MM.1S (cell line): ENCODE measurements around the gene FGFRL1.
"Not testable (repeated sequence)": the region's sequence is repeated elsewhere in the genome, so short reads cannot be mapped to it uniquely, and the experiment has no call there.

Source experiments
- DNase-seq: peaks from one replicate; pipeline ENCODE4 v3.0.0-alpha.2; 2015
- H2AFZ ChIP-seq: fragments of 300-600 bp; sonication (generic); 2 replicates; pipeline ENCODE4 v1.6.0; 2016; ENCODE audit warnings: antibody characterized with exemption, low read length
- H3F3A ChIP-seq: fragments of 300-600 bp; sonication (generic); 2 replicates; pipeline ENCODE4 v1.6.1; 2016; ENCODE audit warnings: mild to moderate bottlenecking, antibody characterized with exemption, low read length, moderate library complexity, mixed read lengths; ENCODE audit not compliant: insufficient read depth
- H3K27ac ChIP-seq: fragments of 300-600 bp; sonication (generic); 2 replicates; pipeline ENCODE4 v1.5.1; 2016; ENCODE audit warnings: mild to moderate bottlenecking, low read length
- H3K27me3 ChIP-seq: fragments of 300-600 bp; sonication (generic); replicated peaks from 2 replicates; pipeline ENCODE4 v1.6.0; 2016; ENCODE audit warnings: low read length; ENCODE audit not compliant: insufficient read depth
- H3K36me3 ChIP-seq: fragments of 300-600 bp; sonication (generic); replicated peaks from 2 replicates; pipeline ENCODE4 v1.6.1; 2016; ENCODE audit warnings: mild to moderate bottlenecking, low read length, mixed read lengths; ENCODE audit not compliant: insufficient read depth
- H3K4me1 ChIP-seq: fragments of 300-600 bp; sonication (generic); 2 replicates; pipeline ENCODE4 v1.6.1; 2016; ENCODE audit warnings: low read length, mixed read lengths
- H3K4me2 ChIP-seq: fragments of 300-600 bp; sonication (generic); 2 replicates; pipeline ENCODE4 v1.6.0; 2016; ENCODE audit warnings: low read depth, low read length
- H3K4me3 ChIP-seq: fragments of 300-600 bp; sonication (generic); 2 replicates; pipeline ENCODE4 v1.5.1; 2016; ENCODE audit warnings: low read length, mixed read lengths
- H3K79me2 ChIP-seq: fragments of 300-600 bp; sonication (generic); 2 replicates; pipeline ENCODE4 v1.6.1; 2016; ENCODE audit warnings: mixed run types, low read length, mixed read lengths
- H3K9ac ChIP-seq: fragments of 300-600 bp; sonication (generic); 2 replicates; pipeline ENCODE4 v1.6.1; 2016; ENCODE audit warnings: low read length, mixed read lengths
- H3K9me2 ChIP-seq: fragments of 300-600 bp; sonication (generic); replicated peaks from 2 replicates; pipeline ENCODE4 v1.6.1; 2016; ENCODE audit warnings: mild to moderate bottlenecking, low read length, mixed read lengths; ENCODE audit not compliant: insufficient read depth
- H3K9me3 ChIP-seq: fragments of 300-600 bp; sonication (generic); replicated peaks from 2 replicates; pipeline ENCODE4 v1.6.1; 2016; ENCODE audit warnings: mild to moderate bottlenecking, low read length, mixed read lengths; ENCODE audit not compliant: insufficient read depth
- H4K20me1 ChIP-seq: fragments of 300-600 bp; sonication (generic); 2 replicates; pipeline ENCODE4 v1.6.1; 2016; ENCODE audit warnings: mild to moderate bottlenecking, low read length, moderate library complexity, mixed read lengths; ENCODE audit not compliant: insufficient read depth
- CTCF ChIP-seq: fragments of 300-600 bp; sonication (generic); IDR thresholded peaks from 2 replicates; pipeline ENCODE4 v1.5.1; 2016; ENCODE audit warnings: antibody characterized with exemption, low read length, mixed read lengths
- EZH2 ChIP-seq: fragments of 300-600 bp; sonication (generic); optimal IDR thresholded peaks from 2 replicates; pipeline ENCODE3; 2017; ENCODE audit warnings: low read depth, mild to moderate bottlenecking, antibody characterized with exemption, low read length, mixed read lengths
- EZH2phosphoT487 ChIP-seq: fragments of 300-600 bp; sonication (generic); IDR thresholded peaks from 2 replicates; pipeline ENCODE4 v1.6.1; 2018; ENCODE audit warnings: antibody characterized with exemption, low read length

The FGFRL1 gene

GRCh38 chr4:997375-998071, 13.9 kb upstream of the FGFRL1 start:
- no peaks in the 10 kb centered on the region for H3K4me1 ChIP-seq
- no peak overlapping the region for H2AFZ ChIP-seq
- no peaks in the 10 kb centered on the region for H3K79me2 ChIP-seq
- no peaks in the 10 kb centered on the region for H3K27me3 ChIP-seq
- no peaks in the 10 kb centered on the region for H3K9me3 ChIP-seq
- H3K9me2 ChIP-seq = no peaks in the 10 kb centered on the region
- no peak overlapping the region for H3K27ac ChIP-seq
- no peak overlapping the region for H3K9ac ChIP-seq
- no peak overlapping the region for H3K4me3 ChIP-seq
- H3F3A ChIP-seq = no peaks in the 10 kb centered on the region
- H4K20me1 ChIP-seq = no peaks in the 10 kb centered on the region
- DNase-seq = no peak
- H3K36me3 ChIP-seq = no peaks in the 10 kb centered on the region
- no peak overlapping the region for H3K4me2 ChIP-seq
- TF ChIP-seq CTCF = no peak
- TF ChIP-seq EZH2phosphoT487 = no peak
- no peak for TF ChIP-seq EZH2

DNA sequence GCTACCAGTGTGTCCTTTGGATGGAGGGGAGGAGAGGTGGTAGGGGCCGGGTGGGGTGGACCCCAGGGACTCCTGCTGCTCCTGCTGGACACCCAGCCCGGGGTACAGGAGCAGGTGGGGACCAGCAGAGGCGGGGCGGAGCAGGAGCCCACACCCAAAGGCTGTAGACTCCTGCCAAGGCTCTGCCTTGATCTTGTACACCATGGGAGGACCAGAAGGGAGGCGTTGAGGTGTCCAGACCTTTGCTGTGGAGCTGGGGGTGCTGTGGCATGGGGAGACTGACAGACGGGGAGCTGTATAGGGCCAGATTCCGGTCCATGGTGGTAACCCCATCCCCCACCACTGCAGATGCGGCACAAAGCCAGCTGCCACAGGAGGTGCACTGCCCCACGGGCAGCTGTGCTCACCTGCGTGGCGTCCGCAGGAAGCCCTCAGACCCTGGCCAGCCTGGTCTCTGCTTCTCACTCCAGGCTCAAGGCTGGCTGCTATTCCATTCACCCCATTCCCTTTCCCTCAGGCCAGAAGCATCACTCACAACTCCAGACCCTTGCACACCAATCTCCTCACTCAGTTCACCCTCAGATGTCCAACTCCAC, 13.2 kb upstream of the FGFRL1 start:
- no peaks in the 10 kb centered on the region for H3K79me2 ChIP-seq
- H3K27me3 ChIP-seq = no peaks in the 10 kb centered on the region
- H4K20me1 ChIP-seq = no peaks in the 10 kb centered on the region
- H3K9ac ChIP-seq = no peak overlapping the region
- H3K9me2 ChIP-seq = no peaks in the 10 kb centered on the region
- H3K4me1 ChIP-seq = no peaks in the 10 kb centered on the region
- no peaks in the 10 kb centered on the region for H3K36me3 ChIP-seq
- DNase-seq = no peak
- no peak overlapping the region for H2AFZ ChIP-seq
- no peaks in the 10 kb centered on the region for H3F3A ChIP-seq
- H3K4me2 ChIP-seq = no peak overlapping the region
- H3K9me3 ChIP-seq = no peaks in the 10 kb centered on the region
- no peak overlapping the region for H3K4me3 ChIP-seq
- TF ChIP-seq EZH2 (no peak), EZH2phosphoT487 (no peak), CTCF (no peak)
- H3K27ac ChIP-seq = no peak overlapping the region

GRCh38 chr4:999240-999863, 12.1 kb upstream of the FGFRL1 start:
- H3K9me3 ChIP-seq, H3K27ac ChIP-seq, H3K27me3 ChIP-seq, DNase-seq, H3F3A ChIP-seq, H4K20me1 ChIP-seq, H3K4me3 ChIP-seq, H3K4me2 ChIP-seq, H3K36me3 ChIP-seq, H3K79me2 ChIP-seq, H3K9me2 ChIP-seq, H2AFZ ChIP-seq, H3K9ac ChIP-seq, H3K4me1 ChIP-seq: not testable (repeated sequence)

GRCh38 chr4:999882-1000425, 11.5 kb upstream of the FGFRL1 start:
- Histone ChIP-seq H2AFZ (no peak overlapping the region), H4K20me1 (no peaks in the 10 kb centered on the region), H3K9me3 (no peaks in the 10 kb centered on the region), H3K9ac (no peak overlapping the region), H3K4me2 (no peak overlapping the region), H3K4me1 (no peaks in the 10 kb centered on the region), H3K4me3 (no peak overlapping the region), H3K79me2 (no peaks in the 10 kb centered on the region), H3K27ac (no peak overlapping the region), H3F3A (no peaks in the 10 kb centered on the region), H3K36me3 (no peaks in the 10 kb centered on the region), H3K9me2 (no peaks in the 10 kb centered on the region), H3K27me3 (no peaks in the 10 kb centered on the region)
- TF ChIP-seq CTCF = no peak
- no peak for TF ChIP-seq EZH2phosphoT487
- no peak for TF ChIP-seq EZH2
- DNase-seq = no peak
